Natural killer cell (primary cell): ENCODE measurements around the gene LZTR1. TPM values are rescaled to one million over a fixed set of nuclear protein-coding genes. Genes with fewer than 3 reads are reported as not detected.

Experiments used
- ATAC-seq, 3 donors: fragments of 150-1000 bp in 2 of 3; fragments of 200-7000 bp in 1 of 3; cut with Tn5 transposase; 1 replicate in 1 of 3; 2 replicates in 2 of 3; pipeline ENCODE4 v1.10.0; 2021; ENCODE audit warnings: mild to moderate bottlenecking in 2 of 3, moderate library complexity in 2 of 3
- DNase-seq, 2 donors: peaks; one replicate each; pipeline versions ENCODE4 v3.0.0 to v3.0.0-alpha.2; 2013 to 2021; ENCODE audit warnings: mixed read lengths in 1 of 2
- H3K27ac ChIP-seq: one replicate; pipeline ENCODE4 v1.5.1; 2013; ENCODE audit warnings: mild to moderate bottlenecking, low read length
- H3K27me3 ChIP-seq: one replicate; pipeline ENCODE4 v1.6.1; 2013; ENCODE audit warnings: low read length; ENCODE audit not compliant: control insufficient read depth, insufficient read depth
- H3K36me3 ChIP-seq: one replicate; pipeline ENCODE4 v1.6.1; 2013; ENCODE audit warnings: low read length; ENCODE audit not compliant: control insufficient read depth, insufficient read depth
- H3K4me1 ChIP-seq: one replicate; pipeline ENCODE4 v1.6.1; 2013; ENCODE audit warnings: low read length; ENCODE audit not compliant: control insufficient read depth, insufficient read depth
- H3K4me3 ChIP-seq: one replicate; pipeline ENCODE4 v1.5.1; 2013; ENCODE audit warnings: low read length
- H3K9me3 ChIP-seq: one replicate; pipeline ENCODE4 v1.6.1; 2013; ENCODE audit warnings: low read length; ENCODE audit not compliant: control insufficient read depth, insufficient read depth
- H3K27ac Mint-ChIP-seq, 2 donors: one replicate each; pipeline ENCODE4 v1.8.0; 2022; ENCODE audit warnings: mild to moderate bottlenecking in 2 of 2, mixed read lengths in 2 of 2, moderate library complexity in 1 of 2
- H3K27me3 Mint-ChIP-seq, 2 donors: one replicate each; pipeline ENCODE4 v1.8.0; 2022; ENCODE audit warnings: low read depth in 2 of 2, mixed read lengths in 2 of 2
- H3K36me3 Mint-ChIP-seq: one replicate; pipeline ENCODE4 v1.8.0; 2022; ENCODE audit warnings: mixed read lengths
- H3K4me1 Mint-ChIP-seq, 2 donors: one replicate each; pipeline ENCODE4 v1.8.0; 2022; ENCODE audit warnings: mixed read lengths in 2 of 2
- H3K4me3 Mint-ChIP-seq: one replicate; pipeline ENCODE4 v1.8.0; 2022; ENCODE audit warnings: mild to moderate bottlenecking, moderate library complexity, mixed read lengths
- H3K9me3 Mint-ChIP-seq, 2 donors: one replicate each; pipeline ENCODE4 v1.8.0; 2022; ENCODE audit warnings: mixed read lengths in 2 of 2
- CTCF ChIP-seq: fragments of 200-600 bp; IDR thresholded peaks from one replicate; pipeline ENCODE4 v1.8.0; 2022; ENCODE audit warnings: antibody characterized with exemption
- WGBS: methylation state at CpG from one replicate; pipeline ENCODE4 v1.1.7; 2013; ENCODE audit warnings: missing lambda C conversion rate; ENCODE audit not compliant: insufficient coverage; 5-methylcytosine and 5-hydroxymethylcytosine counted together
- intact Hi-C: fragments of 100-400 bp; cut with micrococcal nuclease; formaldehyde crosslinking; loops from one replicate; pipeline ENCODE4 v1.14.2; 2022
- total RNA-seq, 4 donors: library from RNA; stranded (reverse); fragments of 120-200 nt in 1 of 4; gene quantifications; one replicate each; pipeline versions ENCODE4 v1.2.3 to v1.2.4, GENCODE V29; 2013 to 2022

Gene LZTR1
- total RNA-seq, 3 donors from 2014 or later (not counting 1 experiment from before 2014, with no cell fraction given), result 71.9 to 85.0 (median 82.0) TPM

DNA sequence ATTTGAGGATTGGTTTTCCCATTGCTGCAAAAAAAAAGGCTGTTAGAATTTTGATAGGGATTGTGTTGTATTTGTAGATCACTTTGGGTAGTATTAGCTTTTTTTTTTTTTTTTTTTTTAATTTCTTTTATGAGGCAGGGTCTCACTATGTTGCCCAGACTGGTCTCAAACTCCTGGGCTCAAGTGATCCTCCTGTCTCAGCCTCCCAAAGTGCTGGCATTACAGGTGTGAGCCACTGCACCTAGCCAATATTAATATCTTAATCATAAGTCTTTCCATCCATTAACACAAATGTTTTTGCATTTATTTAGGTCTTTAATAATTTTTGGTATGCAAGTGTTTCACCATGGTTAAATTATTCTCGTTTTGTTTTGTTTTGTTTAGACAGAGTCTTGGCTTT, 38.1 kb upstream of the LZTR1 start:
- no peak for TF ChIP-seq CTCF
- Histone ChIP-seq H3K4me3 (no peak overlapping the region), H3K36me3 (no peaks in the 10 kb centered on the region), H3K4me1 (peaks cover 9% of the 10 kb centered on the region), H3K9me3 (no peaks in the 10 kb centered on the region), H3K27me3 (no peaks in the 10 kb centered on the region), H3K27ac (no peak overlapping the region)
- Mint-ChIP-seq H3K9me3 (no peaks in the 10 kb centered on the region), H3K27me3 (no peaks in the 10 kb centered on the region), H3K27ac (peak overlapping the region; percentile 34 to 73), H3K4me3 (no peak overlapping the region), H3K36me3 (no peaks in the 10 kb centered on the region), H3K4me1 (peaks cover 72 to 76% of the 10 kb centered on the region in 2 donors)
- intact Hi-C loops, result no loop called here
- no peak for DNase-seq
- no CpG with 5 or more reads among the region's 1 CpG for WGBS
- no peak for ATAC-seq

DNA sequence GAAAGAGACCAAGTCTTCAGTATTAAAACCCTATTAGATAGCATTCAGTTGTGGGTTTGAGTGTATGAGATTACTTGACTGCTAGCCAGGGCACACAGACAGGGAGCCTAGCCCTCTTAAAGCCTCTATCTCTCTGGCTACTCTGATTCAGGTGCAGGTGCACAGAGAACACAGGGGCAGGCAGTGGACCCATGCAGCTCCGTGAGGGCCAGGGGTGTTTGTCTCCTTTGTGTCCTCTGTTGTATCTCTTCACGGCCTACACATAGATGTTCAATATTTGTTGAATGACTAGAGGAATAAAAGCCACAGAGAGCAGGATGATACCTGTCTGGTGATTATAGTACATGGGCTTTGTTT, 36.5 kb upstream of the LZTR1 start:
- intact Hi-C loops, result no loop called here
- H3K4me3 Mint-ChIP-seq, result no peak overlapping the region
- peaks cover 4% of the 10 kb centered on the region for H3K36me3 Mint-ChIP-seq
- 91% methylated on average over 2 of the region's 2 CpGs for WGBS
- H3K4me3 ChIP-seq, result no peak overlapping the region
- H3K27me3 ChIP-seq, result no peaks in the 10 kb centered on the region
- peaks cover 69 to 74% of the 10 kb centered on the region in 2 donors for H3K4me1 Mint-ChIP-seq
- H3K27me3 Mint-ChIP-seq, result no peaks in the 10 kb centered on the region
- H3K4me1 ChIP-seq, result peaks cover 17% of the 10 kb centered on the region
- no peak for TF ChIP-seq CTCF
- H3K27ac ChIP-seq, result no peak overlapping the region
- H3K27ac Mint-ChIP-seq, result peak overlapping the region; percentile 60 to 71
- H3K36me3 ChIP-seq, result peaks cover 10% of the 10 kb centered on the region
- H3K9me3 ChIP-seq, result no peaks in the 10 kb centered on the region
- no peak for ATAC-seq
- no peaks in the 10 kb centered on the region for H3K9me3 Mint-ChIP-seq
- DNase-seq, result no peak

GRCh38 chr22:20946080-20946986, 35.8 kb upstream of the LZTR1 start:
- Mint-ChIP-seq H3K36me3 (peaks cover 4% of the 10 kb centered on the region), H3K4me1 (peaks cover 62 to 66% of the 10 kb centered on the region in 2 donors), H3K4me3 (no peak overlapping the region), H3K9me3 (no peaks in the 10 kb centered on the region), H3K27me3 (no peaks in the 10 kb centered on the region), H3K27ac (peak overlapping the region; percentile 60 to 71)
- Histone ChIP-seq H3K4me1 (peaks cover 12% of the 10 kb centered on the region), H3K27me3 (no peaks in the 10 kb centered on the region), H3K9me3 (no peaks in the 10 kb centered on the region), H3K4me3 (no peak overlapping the region), H3K27ac (no peak overlapping the region), H3K36me3 (peaks cover 17% of the 10 kb centered on the region)
- WGBS, result 91% methylated on average over 7 of the region's 7 CpGs
- no peak for TF ChIP-seq CTCF
- ATAC-seq (no peak), DNase-seq (no peak)
- intact Hi-C loops, result no loop called here
